ENCODE measurements around the gene ZBTB38.

The ZBTB38 gene

GRCh38 chr3:141390747-141391146 lies 22.4 kb downstream of the ZBTB38 start:
- peaks cover 0 to 74% (median 22%) of the 10 kb centered on the region in 4 donors for H3K4me1 ChIP-seq
- H3K4me3 ChIP-seq = no peak overlapping the region
- H3K9me3 ChIP-seq = no peaks in the 10 kb centered on the region
- H3K27me3 ChIP-seq = no peaks in the 10 kb centered on the region
- H3K27ac ChIP-seq = peak overlapping the region in 1 of 2 donors; percentile 28
- TF ChIP-seq, protein P1, sequence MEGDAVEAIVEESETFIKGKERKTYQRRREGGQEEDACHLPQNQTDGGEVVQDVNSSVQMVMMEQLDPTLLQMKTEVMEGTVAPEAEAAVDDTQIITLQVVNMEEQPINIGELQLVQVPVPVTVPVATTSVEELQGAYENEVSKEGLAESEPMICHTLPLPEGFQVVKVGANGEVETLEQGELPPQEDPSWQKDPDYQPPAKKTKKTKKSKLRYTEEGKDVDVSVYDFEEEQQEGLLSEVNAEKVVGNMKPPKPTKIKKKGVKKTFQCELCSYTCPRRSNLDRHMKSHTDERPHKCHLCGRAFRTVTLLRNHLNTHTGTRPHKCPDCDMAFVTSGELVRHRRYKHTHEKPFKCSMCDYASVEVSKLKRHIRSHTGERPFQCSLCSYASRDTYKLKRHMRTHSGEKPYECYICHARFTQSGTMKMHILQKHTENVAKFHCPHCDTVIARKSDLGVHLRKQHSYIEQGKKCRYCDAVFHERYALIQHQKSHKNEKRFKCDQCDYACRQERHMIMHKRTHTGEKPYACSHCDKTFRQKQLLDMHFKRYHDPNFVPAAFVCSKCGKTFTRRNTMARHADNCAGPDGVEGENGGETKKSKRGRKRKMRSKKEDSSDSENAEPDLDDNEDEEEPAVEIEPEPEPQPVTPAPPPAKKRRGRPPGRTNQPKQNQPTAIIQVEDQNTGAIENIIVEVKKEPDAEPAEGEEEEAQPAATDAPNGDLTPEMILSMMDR (IDR thresholded peaks at IDR 0.05) = no peak
- DNase-seq = no peak
- intact Hi-C loops (cut with DNase I; ENCODE audit: low total_unique reads) = no loop called here
- H3K36me3 ChIP-seq = peaks cover 0 to 5% (median 0%) of the 10 kb centered on the region in 3 donors

- Histone ChIP-seq H3K4me1 (peaks cover 0 to 67% (median 19%) of the 10 kb centered on the region in 4 donors), H3K27ac (peak overlapping the region in 1 of 2 donors; percentile 28), H3K9me3 (no peaks in the 10 kb centered on the region), H3K4me3 (no peak overlapping the region), H3K36me3 (peaks cover 3 to 8% (median 5%) of the 10 kb centered on the region in 3 donors), H3K27me3 (no peaks in the 10 kb centered on the region)
- TF ChIP-seq, protein P1 (IDR thresholded peaks at IDR 0.05) = no peak
- DNase-seq = no peak
- intact Hi-C loops (cut with DNase I; ENCODE audit: low total_unique reads) = no loop called here
Measured at GRCh38 chr3:141391298-141391990, 23.1 kb downstream of the ZBTB38 start.

- H3K27me3 ChIP-seq = no peaks in the 10 kb centered on the region
- TF ChIP-seq, protein P1 (IDR thresholded peaks at IDR 0.05) = no peak
- intact Hi-C loops (cut with DNase I; ENCODE audit: low total_unique reads) = no loop called here
- H3K4me1 ChIP-seq = peaks cover 0 to 63% (median 16%) of the 10 kb centered on the region in 4 donors
- peak overlapping the region in 1 of 2 donors; percentile 28 for H3K27ac ChIP-seq
- no peak for DNase-seq
- H3K4me3 ChIP-seq = no peak overlapping the region
- H3K9me3 ChIP-seq = no peaks in the 10 kb centered on the region
- peaks cover 8 to 10% (median 10%) of the 10 kb centered on the region in 3 donors for H3K36me3 ChIP-seq
Measured at GRCh38 chr3:141391991-141392316, 23.6 kb downstream of the ZBTB38 start.

DNA sequence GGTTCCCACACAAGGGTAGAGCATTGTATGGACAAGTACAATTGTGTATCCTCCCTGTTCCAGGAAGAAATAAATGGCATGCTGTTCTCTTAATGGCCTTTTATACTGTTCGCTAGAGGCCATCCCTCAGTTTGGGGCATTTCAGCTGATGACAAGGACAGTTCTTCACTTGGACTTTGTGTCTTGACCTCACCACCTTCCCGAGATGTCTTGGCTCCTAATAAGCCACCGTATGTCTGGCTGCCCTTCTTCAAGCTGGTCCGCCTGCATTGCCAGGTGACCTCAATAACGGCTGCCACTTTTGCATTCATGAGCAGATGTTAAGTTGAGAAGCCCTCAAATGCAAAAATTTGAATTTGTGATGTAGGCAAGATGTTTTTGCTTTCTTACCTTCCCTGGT lies 24.1 kb downstream of the ZBTB38 start:
- DNase-seq = no peak
- Histone ChIP-seq H3K36me3 (peaks cover 12 to 14% (median 13%) of the 10 kb centered on the region in 3 donors), H3K4me1 (peaks cover 0 to 58% (median 16%) of the 10 kb centered on the region in 4 donors), H3K4me3 (no peak overlapping the region), H3K27me3 (no peaks in the 10 kb centered on the region), H3K9me3 (no peaks in the 10 kb centered on the region), H3K27ac (no peak overlapping the region)
- TF ChIP-seq, protein P1 (IDR thresholded peaks at IDR 0.05) = no peak
- intact Hi-C loops (cut with DNase I; ENCODE audit: low total_unique reads) = no loop called here

DNA sequence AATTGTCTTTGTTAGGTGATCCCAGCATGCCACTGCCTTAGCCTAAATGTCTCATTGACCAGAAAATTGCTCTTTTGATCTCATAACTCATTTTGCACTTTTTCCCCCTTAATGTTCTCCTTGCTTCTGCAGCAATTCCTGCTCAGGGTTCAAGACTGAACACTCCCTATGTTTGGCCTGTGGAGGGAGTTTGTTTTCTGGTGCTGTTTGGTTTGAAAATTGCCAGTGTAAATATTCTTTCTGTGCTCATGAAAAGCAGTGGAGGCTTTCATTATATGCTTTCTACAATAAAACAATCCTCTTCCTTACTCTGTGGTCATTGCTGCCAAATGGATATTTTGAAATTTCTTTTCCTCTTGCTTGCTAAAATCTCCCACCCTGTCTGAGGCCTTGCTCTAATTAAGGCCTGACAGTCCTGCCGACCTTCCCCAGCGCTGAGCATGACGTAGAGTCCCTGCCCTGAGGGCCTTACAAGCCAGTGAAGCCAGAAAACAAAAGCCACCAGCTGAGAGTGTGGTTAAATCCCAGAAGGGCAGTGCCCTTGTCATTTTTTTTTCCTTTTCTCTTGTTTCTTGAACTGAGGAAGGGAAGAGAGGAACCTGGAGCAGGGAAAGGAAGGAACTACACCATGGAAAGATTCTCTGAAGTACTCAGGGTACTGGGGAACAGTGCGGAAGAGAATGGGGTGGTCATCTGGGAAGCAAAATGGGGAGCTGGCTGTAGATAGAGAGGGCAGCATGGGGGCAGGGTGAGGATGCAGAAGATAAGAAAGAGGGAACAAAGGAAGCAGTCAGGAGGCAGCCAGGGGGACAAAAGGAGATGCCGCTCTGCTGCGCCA lies 24.8 kb downstream of the ZBTB38 start:
- TF ChIP-seq, protein P1 (IDR thresholded peaks at IDR 0.05) = no peak
- peaks cover 14 to 17% (median 16%) of the 10 kb centered on the region in 3 donors for H3K36me3 ChIP-seq
- H3K4me1 ChIP-seq = peaks cover 0 to 51% (median 16%) of the 10 kb centered on the region in 4 donors
- H3K9me3 ChIP-seq = no peaks in the 10 kb centered on the region
- DNase-seq = no peak
- H3K27ac ChIP-seq = peak overlapping the region; percentile 6 to 26
- no peaks in the 10 kb centered on the region for H3K27me3 ChIP-seq
- intact Hi-C loops (cut with DNase I; ENCODE audit: low total_unique reads) = no loop called here
- no peak overlapping the region for H3K4me3 ChIP-seq
